ENCODE results near the gene ABCA9.

DNA sequence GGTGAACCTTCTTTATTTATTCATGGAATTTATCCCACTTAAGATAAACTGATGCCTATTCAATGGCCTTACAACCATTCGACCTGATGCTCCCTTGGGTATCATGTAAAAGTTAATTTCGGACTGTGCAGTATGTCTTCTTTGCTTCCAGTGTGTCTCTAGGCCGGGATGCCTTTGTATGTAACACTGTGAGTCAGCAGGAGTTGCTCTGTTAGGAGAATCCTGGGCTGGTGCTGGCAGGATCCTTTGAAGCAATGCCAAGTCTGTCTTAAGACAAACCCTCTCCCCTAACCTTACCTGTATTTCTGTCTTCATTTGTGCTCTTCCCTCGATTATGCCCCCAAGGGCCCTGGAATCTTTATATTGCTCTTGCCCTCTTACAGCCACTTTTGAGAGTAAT is 67.6 kb downstream of the ABCA9 start:
- TF ChIP-seq, protein P1, sequence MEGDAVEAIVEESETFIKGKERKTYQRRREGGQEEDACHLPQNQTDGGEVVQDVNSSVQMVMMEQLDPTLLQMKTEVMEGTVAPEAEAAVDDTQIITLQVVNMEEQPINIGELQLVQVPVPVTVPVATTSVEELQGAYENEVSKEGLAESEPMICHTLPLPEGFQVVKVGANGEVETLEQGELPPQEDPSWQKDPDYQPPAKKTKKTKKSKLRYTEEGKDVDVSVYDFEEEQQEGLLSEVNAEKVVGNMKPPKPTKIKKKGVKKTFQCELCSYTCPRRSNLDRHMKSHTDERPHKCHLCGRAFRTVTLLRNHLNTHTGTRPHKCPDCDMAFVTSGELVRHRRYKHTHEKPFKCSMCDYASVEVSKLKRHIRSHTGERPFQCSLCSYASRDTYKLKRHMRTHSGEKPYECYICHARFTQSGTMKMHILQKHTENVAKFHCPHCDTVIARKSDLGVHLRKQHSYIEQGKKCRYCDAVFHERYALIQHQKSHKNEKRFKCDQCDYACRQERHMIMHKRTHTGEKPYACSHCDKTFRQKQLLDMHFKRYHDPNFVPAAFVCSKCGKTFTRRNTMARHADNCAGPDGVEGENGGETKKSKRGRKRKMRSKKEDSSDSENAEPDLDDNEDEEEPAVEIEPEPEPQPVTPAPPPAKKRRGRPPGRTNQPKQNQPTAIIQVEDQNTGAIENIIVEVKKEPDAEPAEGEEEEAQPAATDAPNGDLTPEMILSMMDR (optimal IDR thresholded peaks at IDR 0.05 in 1 of 3, IDR thresholded peaks at IDR 0.05 in 1 of 3, conservative IDR thresholded peaks at IDR 0.05 in 1 of 3; ENCODE audit: extremely low read depth in 1 of 3, insufficient read depth in 2 of 3, low read length in 3 of 3) = no peak
- TF ChIP-seq EZH2 (IDR thresholded peaks at IDR 0.05; ENCODE audit: low read length) = no peak

Data from keratinocyte (primary cell).